B cell (primary cell): Measurements from ENCODE around the gene CRYBG3.

ENCODE experiments used
- CTCF ChIP-seq: fragments of 200-600 bp; IDR thresholded peaks from one replicate; pipeline ENCODE4 v1.8.0; 2022; ENCODE audit warnings: antibody characterized with exemption, mild to moderate bottlenecking
- EZH2 ChIP-seq: IDR thresholded peaks from 2 replicates; pipeline ENCODE4 v1.6.1; 2012; ENCODE audit warnings: borderline replicate concordance, low read depth, mild to moderate bottlenecking, moderate library complexity, low read length; ENCODE audit not compliant: insufficient read depth, poor library complexity, severe bottlenecking

GRCh38 chr3:97968376-97968775 is 146.6 kb downstream of the CRYBG3 start:
- TF ChIP-seq CTCF (no peak), EZH2 (no peak)
